ENCODE measurements around the gene KCNA1.

DNA sequence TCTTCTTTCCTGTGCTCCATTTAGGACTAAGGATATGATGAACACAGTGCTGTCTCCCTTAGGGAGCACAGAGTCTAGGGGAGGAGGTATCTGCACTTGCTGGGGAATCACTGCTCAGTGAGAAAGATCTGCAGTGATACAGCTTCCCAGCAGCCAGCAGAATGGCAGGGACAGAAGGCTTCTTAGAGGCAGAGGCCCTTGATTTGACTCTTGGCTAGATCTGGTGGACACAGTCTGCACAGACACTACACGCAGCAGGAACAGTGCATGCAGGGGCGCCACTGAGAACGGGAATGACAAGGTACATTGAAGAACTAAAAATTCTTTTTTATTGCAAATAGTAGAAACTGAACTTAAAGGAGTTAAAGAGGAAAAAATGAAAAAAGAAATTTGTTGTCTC lies 51.6 kb downstream of the KCNA1 start:
- TF ChIP-seq, protein P1, sequence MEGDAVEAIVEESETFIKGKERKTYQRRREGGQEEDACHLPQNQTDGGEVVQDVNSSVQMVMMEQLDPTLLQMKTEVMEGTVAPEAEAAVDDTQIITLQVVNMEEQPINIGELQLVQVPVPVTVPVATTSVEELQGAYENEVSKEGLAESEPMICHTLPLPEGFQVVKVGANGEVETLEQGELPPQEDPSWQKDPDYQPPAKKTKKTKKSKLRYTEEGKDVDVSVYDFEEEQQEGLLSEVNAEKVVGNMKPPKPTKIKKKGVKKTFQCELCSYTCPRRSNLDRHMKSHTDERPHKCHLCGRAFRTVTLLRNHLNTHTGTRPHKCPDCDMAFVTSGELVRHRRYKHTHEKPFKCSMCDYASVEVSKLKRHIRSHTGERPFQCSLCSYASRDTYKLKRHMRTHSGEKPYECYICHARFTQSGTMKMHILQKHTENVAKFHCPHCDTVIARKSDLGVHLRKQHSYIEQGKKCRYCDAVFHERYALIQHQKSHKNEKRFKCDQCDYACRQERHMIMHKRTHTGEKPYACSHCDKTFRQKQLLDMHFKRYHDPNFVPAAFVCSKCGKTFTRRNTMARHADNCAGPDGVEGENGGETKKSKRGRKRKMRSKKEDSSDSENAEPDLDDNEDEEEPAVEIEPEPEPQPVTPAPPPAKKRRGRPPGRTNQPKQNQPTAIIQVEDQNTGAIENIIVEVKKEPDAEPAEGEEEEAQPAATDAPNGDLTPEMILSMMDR (conservative IDR thresholded peaks at IDR 0.05 in 1 of 2, IDR thresholded peaks at IDR 0.05 in 1 of 2; ENCODE audit: low read depth in 1 of 2, low read length in 2 of 2): no peak
- TF ChIP-seq EZH2 (IDR thresholded peaks at IDR 0.05; ENCODE audit: low read length, missing control alignments): no peak
